NT2/D1 (cell line): ENCODE data around the gene OPA3.

ENCODE experiments used
- DNase-seq: peaks from one replicate; pipeline ENCODE4 v3.0.0-alpha.2; 2011; ENCODE audit warnings: low read depth, low spot score
- H3K27me3 ChIP-seq: 2 replicates; pipeline ENCODE4 v1.6.0; 2011; ENCODE audit warnings: mild to moderate bottlenecking; ENCODE audit not compliant: insufficient read length, insufficient read depth
- H3K36me3 ChIP-seq: 2 replicates; pipeline ENCODE4 v1.6.1; 2011; ENCODE audit warnings: mild to moderate bottlenecking, low read length, mixed read lengths; ENCODE audit not compliant: insufficient read depth, insufficient read length
- H3K4me1 ChIP-seq: 2 replicates; pipeline ENCODE4 v1.5.1; 2011; ENCODE audit not compliant: insufficient read depth, insufficient read length
- H3K4me3 ChIP-seq: 2 replicates; pipeline ENCODE4 v1.5.1; 2011; ENCODE audit warnings: low read depth; ENCODE audit not compliant: insufficient read length
- H3K9ac ChIP-seq: 2 replicates; pipeline ENCODE4 v1.6.0; 2011; ENCODE audit warnings: low read depth; ENCODE audit not compliant: insufficient read length
- H3K9me3 ChIP-seq: 2 replicates; pipeline ENCODE4 v1.5.1; 2011; ENCODE audit warnings: mild to moderate bottlenecking, low read length; ENCODE audit not compliant: insufficient read depth
- SUZ12 ChIP-seq: IDR thresholded peaks from 2 replicates; pipeline ENCODE4 v1.6.1; 2011; ENCODE audit not compliant: insufficient read length, insufficient read depth; ENCODE audit errors: extremely low read depth
- YY1 ChIP-seq: IDR thresholded peaks from 2 replicates; pipeline ENCODE4 v1.6.1; 2011; ENCODE audit not compliant: insufficient read length, insufficient read depth
- ZNF274 ChIP-seq: IDR thresholded peaks from 2 replicates; pipeline ENCODE4 v1.6.1; 2011; ENCODE audit warnings: mild to moderate bottlenecking, low read depth, low read length

The OPA3 gene

GRCh38 chr19:45547211-45547770 lies 37.3 kb downstream of the OPA3 start:
- no peaks in the 10 kb centered on the region for H3K36me3 ChIP-seq
- H3K4me3 ChIP-seq, result no peak overlapping the region
- TF ChIP-seq YY1 (no peak), ZNF274 (no peak), SUZ12 (no peak)
- no peak for DNase-seq
- H3K9ac ChIP-seq, result no peak overlapping the region
- no peaks in the 10 kb centered on the region for H3K27me3 ChIP-seq
- peaks cover 7% of the 10 kb centered on the region; the same call in 1 of the 2 replicates for H3K9me3 ChIP-seq
- H3K4me1 ChIP-seq, result peaks cover 2% of the 10 kb centered on the region

- Histone ChIP-seq H3K4me1 (no peaks in the 10 kb centered on the region), H3K27me3 (no peaks in the 10 kb centered on the region), H3K4me3 (no peak overlapping the region), H3K9ac (no peak overlapping the region), H3K36me3 (no peaks in the 10 kb centered on the region), H3K9me3 (no peaks in the 10 kb centered on the region)
- DNase-seq, result no peak
- no peak for TF ChIP-seq SUZ12
- TF ChIP-seq YY1, result no peak
- TF ChIP-seq ZNF274, result no peak
These were observed 42.4 kb downstream of the OPA3 start for GRCh38 chr19:45542234-45542668.

GRCh38 chr19:45539459-45539858 lies 45.1 kb downstream of the OPA3 start:
- TF ChIP-seq SUZ12, result no peak
- TF ChIP-seq YY1, result no peak
- no peak for TF ChIP-seq ZNF274
- H3K9me3 ChIP-seq, result no peaks in the 10 kb centered on the region
- H3K4me3 ChIP-seq, result no peak overlapping the region

GRCh38 chr19:45531349-45531748 lies 53.3 kb downstream of the OPA3 start:
- no peak for DNase-seq
- Histone ChIP-seq H3K9ac (no peak overlapping the region), H3K36me3 (peaks cover 14% of the 10 kb centered on the region), H3K4me1 (peaks cover 10% of the 10 kb centered on the region), H3K9me3 (peaks cover 10% of the 10 kb centered on the region; the same call in 1 of the 2 replicates), H3K4me3 (no peak overlapping the region), H3K27me3 (peaks cover 6% of the 10 kb centered on the region)
- TF ChIP-seq ZNF274 (no peak), SUZ12 (no peak), YY1 (no peak)

More at GRCh38 chr19:45539459-45539858, 45.1 kb downstream of the OPA3 start:
- no peak overlapping the region for H3K9ac ChIP-seq
- no peaks in the 10 kb centered on the region for H3K36me3 ChIP-seq
- H3K4me1 ChIP-seq, result no peaks in the 10 kb centered on the region
- DNase-seq, result no peak
- no peaks in the 10 kb centered on the region for H3K27me3 ChIP-seq

GRCh38 chr19:45529420-45529785 lies 55.2 kb downstream of the OPA3 start:
- peaks cover 6% of the 10 kb centered on the region for H3K27me3 ChIP-seq
- H3K9me3 ChIP-seq, result peaks cover 10% of the 10 kb centered on the region; the same call in 1 of the 2 replicates
- no peak overlapping the region for H3K9ac ChIP-seq
- peaks cover 10% of the 10 kb centered on the region for H3K4me1 ChIP-seq
- DNase-seq, result no peak
- peaks cover 33% of the 10 kb centered on the region for H3K36me3 ChIP-seq
- no peak for TF ChIP-seq SUZ12
- no peak for TF ChIP-seq ZNF274
- TF ChIP-seq YY1, result no peak
- peak overlapping the region; percentile 25 for H3K4me3 ChIP-seq

- Histone ChIP-seq H3K4me3 (peak overlapping the region; percentile 25), H3K9ac (no peak overlapping the region)
- peak; percentile 52 for DNase-seq
These were observed 55.7 kb downstream of the OPA3 start for GRCh38 chr19:45528744-45529419.

GRCh38 chr19:45528149-45528743 lies 56.4 kb downstream of the OPA3 start:
- Histone ChIP-seq H3K4me3 (peak overlapping the region; percentile 24), H3K9me3 (peaks cover 10% of the 10 kb centered on the region; the same call in 1 of the 2 replicates)
- TF ChIP-seq YY1, result no peak
- TF ChIP-seq ZNF274, result no peak
- no peak for TF ChIP-seq SUZ12

More at GRCh38 chr19:45528744-45529419, 55.7 kb downstream of the OPA3 start:
- TF ChIP-seq YY1 (no peak), SUZ12 (no peak), ZNF274 (no peak)
- Histone ChIP-seq H3K9me3 (peaks cover 10% of the 10 kb centered on the region; the same call in 1 of the 2 replicates), H3K4me1 (peaks cover 10% of the 10 kb centered on the region), H3K36me3 (peaks cover 39% of the 10 kb centered on the region), H3K27me3 (peaks cover 6% of the 10 kb centered on the region)

More at GRCh38 chr19:45528149-45528743, 56.4 kb downstream of the OPA3 start:
- peaks cover 10% of the 10 kb centered on the region for H3K4me1 ChIP-seq
- DNase-seq, result no peak
- peaks cover 6% of the 10 kb centered on the region for H3K27me3 ChIP-seq
- H3K36me3 ChIP-seq, result peaks cover 45% of the 10 kb centered on the region
- H3K9ac ChIP-seq, result peak overlapping the region; percentile 77
